ENCODE results near the gene COPS2.

COPS2 gene

GRCh38 chr15:49135342-49135857 is 20.0 kb downstream of the COPS2 start:
- H3K4me3 ChIP-seq (ENCODE audit: low read length): no peak overlapping the region
- H3K9me3 ChIP-seq (ENCODE audit: control insufficient read depth, low read length): no peaks in the 10 kb centered on the region
- DNase-seq (ENCODE audit: low read depth): no peak
- H3K36me3 ChIP-seq (ENCODE audit: control insufficient read depth, insufficient read depth, low read length, severe bottlenecking): peaks cover 98% of the 10 kb centered on the region
- H3K9ac ChIP-seq (ENCODE audit: low read length): peak overlapping the region; percentile 15
- H3K27me3 ChIP-seq (replicated peaks; ENCODE audit: control insufficient read depth, insufficient read depth, low read length): no peaks in the 10 kb centered on the region
- H3K4me1 ChIP-seq (ENCODE audit: control insufficient read depth, insufficient read depth, low read length): peaks cover 27% of the 10 kb centered on the region

DNA sequence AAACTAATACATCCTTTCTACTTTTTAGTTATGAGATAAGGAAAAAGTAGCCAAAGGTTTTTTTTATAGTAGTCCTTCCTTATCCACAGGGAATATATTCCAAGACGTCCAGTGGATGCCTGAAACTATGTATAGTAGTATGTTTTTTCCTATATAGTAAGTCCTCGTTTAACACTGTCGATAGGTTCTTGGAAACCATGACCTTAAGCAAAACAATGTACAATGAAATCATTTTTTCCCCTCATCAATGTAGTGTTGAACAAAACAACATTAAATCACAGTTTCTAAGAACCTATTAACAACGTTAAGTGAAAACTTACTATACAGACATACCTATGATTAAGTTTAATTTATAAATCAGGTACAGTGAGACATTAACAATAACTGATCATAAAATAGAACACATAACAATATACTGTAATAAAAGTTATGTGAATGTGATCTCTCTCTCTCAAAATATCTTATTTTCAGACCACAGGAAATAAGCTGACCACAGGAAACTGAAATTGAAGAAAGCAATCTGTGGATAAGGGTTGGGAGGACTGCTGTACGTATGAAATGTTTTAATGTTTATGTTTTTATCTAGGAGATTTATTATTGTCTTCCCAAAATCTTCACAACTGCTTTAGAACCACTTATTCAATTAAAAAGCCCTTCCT is 20.6 kb downstream of the COPS2 start:
- Histone ChIP-seq H3K36me3 (ENCODE audit: control insufficient read depth, insufficient read depth, low read length, severe bottlenecking) (peaks cover 99% of the 10 kb centered on the region), H3K4me1 (ENCODE audit: control insufficient read depth, insufficient read depth, low read length) (peaks cover 27% of the 10 kb centered on the region), H3K4me3 (ENCODE audit: low read length) (no peak overlapping the region), H3K9me3 (ENCODE audit: control insufficient read depth, low read length) (no peaks in the 10 kb centered on the region), H3K9ac (ENCODE audit: low read length) (no peak overlapping the region), H3K27me3 (replicated peaks; ENCODE audit: control insufficient read depth, insufficient read depth, low read length) (no peaks in the 10 kb centered on the region)
- DNase-seq (ENCODE audit: low read depth): no peak

- peaks cover 99% of the 10 kb centered on the region for H3K36me3 ChIP-seq (ENCODE audit: control insufficient read depth, insufficient read depth, low read length, severe bottlenecking)
- no peak for DNase-seq (ENCODE audit: low read depth)
Observed at GRCh38 chr15:49131403-49131802, 24.0 kb downstream of the COPS2 start.

DNA sequence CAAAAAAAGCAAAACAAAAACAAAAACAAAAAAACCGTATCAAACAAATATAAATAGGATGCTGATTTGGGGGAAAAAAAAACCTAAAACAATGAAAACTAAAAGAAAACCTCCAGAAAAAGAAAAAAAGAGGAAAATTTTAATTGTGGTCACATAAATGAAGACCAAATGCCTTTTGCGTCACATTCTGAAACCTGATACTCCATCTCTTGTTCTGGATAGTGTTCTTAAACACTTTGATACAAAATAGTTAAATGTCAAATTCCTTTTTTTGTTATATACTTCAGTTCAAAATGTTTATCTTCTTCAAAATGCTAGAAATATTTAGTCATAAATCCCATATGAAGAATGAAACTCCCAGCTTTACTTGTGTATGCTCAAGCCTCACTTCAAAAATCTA is 31.0 kb downstream of the COPS2 start:
- Histone ChIP-seq H3K4me3 (ENCODE audit: low read length) (no peak overlapping the region), H3K36me3 (ENCODE audit: control insufficient read depth, insufficient read depth, low read length, severe bottlenecking) (peaks cover 54% of the 10 kb centered on the region), H3K4me1 (ENCODE audit: control insufficient read depth, insufficient read depth, low read length) (peaks cover 10% of the 10 kb centered on the region), H3K9ac (ENCODE audit: low read length) (no peak overlapping the region), H3K27me3 (replicated peaks; ENCODE audit: control insufficient read depth, insufficient read depth, low read length) (no peaks in the 10 kb centered on the region), H3K9me3 (ENCODE audit: control insufficient read depth, low read length) (no peaks in the 10 kb centered on the region)
- DNase-seq (ENCODE audit: low read depth): peak; percentile 72

More at GRCh38 chr15:49131403-49131802, 24.0 kb downstream of the COPS2 start:
- no peaks in the 10 kb centered on the region for H3K27me3 ChIP-seq (replicated peaks; ENCODE audit: control insufficient read depth, insufficient read depth, low read length)
- H3K9me3 ChIP-seq (ENCODE audit: control insufficient read depth, low read length): no peaks in the 10 kb centered on the region
- peaks cover 20% of the 10 kb centered on the region for H3K4me1 ChIP-seq (ENCODE audit: control insufficient read depth, insufficient read depth, low read length)
- H3K9ac ChIP-seq (ENCODE audit: low read length): no peak overlapping the region
- H3K4me3 ChIP-seq (ENCODE audit: low read length): no peak overlapping the region

- Histone ChIP-seq H3K9me3 (ENCODE audit: control insufficient read depth, low read length) (no peaks in the 10 kb centered on the region), H3K4me1 (ENCODE audit: control insufficient read depth, insufficient read depth, low read length) (peaks cover 10% of the 10 kb centered on the region), H3K36me3 (ENCODE audit: control insufficient read depth, insufficient read depth, low read length, severe bottlenecking) (peaks cover 36% of the 10 kb centered on the region), H3K4me3 (ENCODE audit: low read length) (no peak overlapping the region), H3K9ac (ENCODE audit: low read length) (no peak overlapping the region), H3K27me3 (replicated peaks; ENCODE audit: control insufficient read depth, insufficient read depth, low read length) (no peaks in the 10 kb centered on the region)
- DNase-seq (ENCODE audit: low read depth): no peak
Observed at GRCh38 chr15:49122541-49123062, 32.8 kb downstream of the COPS2 start.

DNA sequence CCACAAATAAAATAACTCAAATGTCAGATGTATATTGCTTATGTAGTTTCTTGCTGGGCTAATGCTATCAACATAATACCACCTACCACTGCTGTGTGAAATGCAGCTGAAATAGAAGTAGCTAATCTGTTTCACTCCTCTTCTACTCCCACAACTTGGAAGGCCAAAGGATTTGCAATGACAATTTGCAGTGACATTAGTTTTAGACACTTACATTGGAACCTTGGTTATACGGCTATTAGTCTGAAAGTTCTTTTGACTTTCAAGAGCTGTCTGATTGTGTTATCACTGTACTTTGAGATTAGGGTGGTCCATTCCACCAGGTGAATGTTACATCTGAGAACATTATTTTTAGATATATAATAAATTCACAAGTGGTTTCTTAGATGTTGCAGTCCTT is 33.5 kb downstream of the COPS2 start:
- Histone ChIP-seq H3K4me3 (ENCODE audit: low read length) (no peak overlapping the region), H3K9me3 (ENCODE audit: control insufficient read depth, low read length) (no peaks in the 10 kb centered on the region), H3K9ac (ENCODE audit: low read length) (no peak overlapping the region)

GRCh38 chr15:49120832-49121231 is 34.6 kb downstream of the COPS2 start:
- DNase-seq (ENCODE audit: low read depth): no peak
- H3K4me1 ChIP-seq (ENCODE audit: control insufficient read depth, insufficient read depth, low read length): peaks cover 7% of the 10 kb centered on the region

More for the DNA sequence above, 33.5 kb downstream of the COPS2 start:
- Histone ChIP-seq H3K27me3 (replicated peaks; ENCODE audit: control insufficient read depth, insufficient read depth, low read length) (no peaks in the 10 kb centered on the region), H3K36me3 (ENCODE audit: control insufficient read depth, insufficient read depth, low read length, severe bottlenecking) (peaks cover 31% of the 10 kb centered on the region), H3K4me1 (ENCODE audit: control insufficient read depth, insufficient read depth, low read length) (peaks cover 7% of the 10 kb centered on the region)
- DNase-seq (ENCODE audit: low read depth): no peak

DNA sequence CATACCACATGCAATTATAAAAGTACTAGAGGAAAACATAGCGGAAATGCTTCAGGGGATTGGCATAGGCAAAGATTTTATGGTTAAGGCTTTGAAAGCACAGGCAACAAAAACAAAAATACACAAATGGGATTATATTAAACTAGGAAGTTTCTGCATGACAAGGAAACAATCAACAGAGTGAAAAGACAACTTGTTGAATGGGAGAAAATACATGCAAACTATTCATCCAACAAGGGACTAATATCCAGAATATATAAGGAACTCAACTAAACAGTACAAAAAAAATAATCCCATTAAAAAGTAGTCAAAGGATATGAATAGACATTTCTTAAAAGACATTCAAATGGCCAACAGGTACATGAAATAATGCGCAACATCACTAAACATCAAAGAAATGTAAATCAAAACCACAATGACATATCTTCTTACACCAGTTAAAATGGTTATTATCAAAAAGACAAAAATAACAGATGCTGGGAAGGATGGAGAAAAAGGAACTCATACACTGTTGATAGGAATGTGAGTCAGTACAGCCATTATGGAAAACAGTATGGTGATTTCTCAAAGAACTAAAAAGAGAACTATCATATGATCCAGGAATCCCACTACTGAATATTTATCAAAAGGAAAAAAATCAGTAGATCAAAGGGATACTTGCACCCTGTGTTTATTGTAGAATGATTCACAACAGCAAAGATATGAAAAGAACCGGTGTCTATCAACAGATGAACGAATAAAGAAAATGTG is 39.1 kb downstream of the COPS2 start:
- DNase-seq (ENCODE audit: low read depth): no peak
- peaks cover 13% of the 10 kb centered on the region for H3K9me3 ChIP-seq (ENCODE audit: control insufficient read depth, low read length)
- peaks cover 7% of the 10 kb centered on the region for H3K4me1 ChIP-seq (ENCODE audit: control insufficient read depth, insufficient read depth, low read length)
- no peaks in the 10 kb centered on the region for H3K27me3 ChIP-seq (replicated peaks; ENCODE audit: control insufficient read depth, insufficient read depth, low read length)
- no peak overlapping the region for H3K4me3 ChIP-seq (ENCODE audit: low read length)
- H3K36me3 ChIP-seq (ENCODE audit: control insufficient read depth, insufficient read depth, low read length, severe bottlenecking): peaks cover 42% of the 10 kb centered on the region
- H3K9ac ChIP-seq (ENCODE audit: low read length): no peak overlapping the region

More at GRCh38 chr15:49120832-49121231, 34.6 kb downstream of the COPS2 start:
- Histone ChIP-seq H3K9me3 (ENCODE audit: control insufficient read depth, low read length) (no peaks in the 10 kb centered on the region), H3K27me3 (replicated peaks; ENCODE audit: control insufficient read depth, insufficient read depth, low read length) (no peaks in the 10 kb centered on the region), H3K9ac (ENCODE audit: low read length) (no peak overlapping the region), H3K36me3 (ENCODE audit: control insufficient read depth, insufficient read depth, low read length, severe bottlenecking) (peaks cover 28% of the 10 kb centered on the region), H3K4me3 (ENCODE audit: low read length) (no peak overlapping the region)

DNA sequence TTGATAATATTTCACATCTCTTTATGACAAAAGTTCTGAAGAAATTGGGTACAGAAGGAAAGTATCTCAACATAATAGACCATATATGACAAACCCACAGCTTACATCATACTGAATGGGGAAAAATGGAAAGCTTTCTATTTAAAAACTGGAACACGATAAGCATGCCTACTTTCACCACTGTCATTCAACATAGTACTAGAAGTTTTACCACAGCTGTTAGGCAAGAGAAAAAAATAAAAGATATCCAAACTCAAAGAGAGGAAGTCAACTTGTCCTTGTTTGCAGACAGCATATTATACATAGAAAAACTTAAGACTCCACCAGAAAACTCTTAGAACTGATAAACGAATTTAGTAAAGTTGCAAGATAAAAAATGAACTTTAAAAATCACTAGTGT is 40.3 kb downstream of the COPS2 start:
- no peaks in the 10 kb centered on the region for H3K27me3 ChIP-seq (replicated peaks; ENCODE audit: control insufficient read depth, insufficient read depth, low read length)
- H3K9me3 ChIP-seq (ENCODE audit: control insufficient read depth, low read length): peaks cover 13% of the 10 kb centered on the region
- no peaks in the 10 kb centered on the region for H3K4me1 ChIP-seq (ENCODE audit: control insufficient read depth, insufficient read depth, low read length)
- no peak overlapping the region for H3K9ac ChIP-seq (ENCODE audit: low read length)
- no peak overlapping the region for H3K4me3 ChIP-seq (ENCODE audit: low read length)
- H3K36me3 ChIP-seq (ENCODE audit: control insufficient read depth, insufficient read depth, low read length, severe bottlenecking): peaks cover 50% of the 10 kb centered on the region
- no peak for DNase-seq (ENCODE audit: low read depth)

GRCh38 chr15:49110158-49110944 is 45.0 kb downstream of the COPS2 start:
- peaks cover 68% of the 10 kb centered on the region for H3K36me3 ChIP-seq (ENCODE audit: control insufficient read depth, insufficient read depth, low read length, severe bottlenecking)
- no peak overlapping the region for H3K4me3 ChIP-seq (ENCODE audit: low read length)
- no peak overlapping the region for H3K9ac ChIP-seq (ENCODE audit: low read length)
- H3K9me3 ChIP-seq (ENCODE audit: control insufficient read depth, low read length): peaks cover 13% of the 10 kb centered on the region
- H3K27me3 ChIP-seq (replicated peaks; ENCODE audit: control insufficient read depth, insufficient read depth, low read length): no peaks in the 10 kb centered on the region
- DNase-seq (ENCODE audit: low read depth): no peak
- no peaks in the 10 kb centered on the region for H3K4me1 ChIP-seq (ENCODE audit: control insufficient read depth, insufficient read depth, low read length)

DNA sequence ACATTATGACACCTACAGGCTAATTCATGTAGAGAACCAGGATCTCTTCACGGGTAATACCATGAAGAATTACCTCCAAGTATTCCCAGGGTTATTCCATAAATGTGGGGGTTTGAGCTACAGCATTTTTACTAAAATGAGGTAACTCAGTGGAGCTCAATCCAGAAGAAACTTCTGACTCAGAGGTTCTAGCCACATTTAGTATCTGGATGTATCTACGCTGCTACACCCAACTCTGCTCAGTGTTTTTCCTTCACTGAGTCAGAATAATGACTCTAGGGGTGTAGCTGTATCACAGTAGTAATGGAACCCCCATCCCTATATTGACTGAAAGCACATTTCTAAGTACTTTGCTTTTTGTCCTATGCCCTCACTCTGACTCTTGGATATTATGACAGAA is 52.4 kb downstream of the COPS2 start:
- Histone ChIP-seq H3K27me3 (replicated peaks; ENCODE audit: control insufficient read depth, insufficient read depth, low read length) (no peaks in the 10 kb centered on the region), H3K9me3 (ENCODE audit: control insufficient read depth, low read length) (no peaks in the 10 kb centered on the region), H3K4me1 (ENCODE audit: control insufficient read depth, insufficient read depth, low read length) (peaks cover 32% of the 10 kb centered on the region), H3K4me3 (ENCODE audit: low read length) (no peak overlapping the region), H3K9ac (ENCODE audit: low read length) (no peak overlapping the region), H3K36me3 (ENCODE audit: control insufficient read depth, insufficient read depth, low read length, severe bottlenecking) (peaks cover 45% of the 10 kb centered on the region)
- DNase-seq (ENCODE audit: low read depth): peak; percentile 46

Measured in adipocyte (in vitro differentiated cells).